ENCODE measurements around the gene INF2.
A peak's percentile ranks its signal among the peaks of the same experiment; 100 is the strongest.

Gene INF2

GRCh38 chr14:104706733-104707607 is 17.6 kb downstream of the INF2 start:
- TF ChIP-seq TEAD4 (IDR thresholded peaks at IDR 0.05) (no peak), CEBPB (IDR thresholded peaks at IDR 0.05) (no peak), MAX (IDR thresholded peaks at IDR 0.05) (no peak), ZBTB7A (IDR thresholded peaks at IDR 0.05; ENCODE audit: low read depth) (no peak), YY1 (IDR thresholded peaks at IDR 0.05; ENCODE audit: low read depth) (no peak), REST (IDR thresholded peaks at IDR 0.05; ENCODE audit: low read depth) (no peak), CREB1 (IDR thresholded peaks at IDR 0.05; ENCODE audit: low read depth) (no peak), EP300 (IDR thresholded peaks at IDR 0.05; ENCODE audit: borderline replicate concordance) (no peak), TCF12 (IDR thresholded peaks at IDR 0.05; ENCODE audit: low read depth) (no peak), TAF1 (IDR thresholded peaks at IDR 0.05; ENCODE audit: low read depth) (no peak), FOXM1 (IDR thresholded peaks at IDR 0.05; ENCODE audit: borderline replicate concordance, low read depth) (no peak), EGR1 (IDR thresholded peaks at IDR 0.05) (no peak), NFIC (IDR thresholded peaks at IDR 0.05) (no peak), RAD21 (IDR thresholded peaks at IDR 0.05; ENCODE audit: low read depth) (no peak)

GRCh38 chr14:104707608-104708595 is 18.5 kb downstream of the INF2 start:
- TF ChIP-seq EP300 (IDR thresholded peaks at IDR 0.05; ENCODE audit: borderline replicate concordance) (no peak), TCF12 (IDR thresholded peaks at IDR 0.05; ENCODE audit: low read depth) (no peak), ZBTB7A (IDR thresholded peaks at IDR 0.05; ENCODE audit: low read depth) (peak; percentile 59; the same call in 1 of the 2 replicates)

GRCh38 chr14:104708606-104709268 is 19.3 kb downstream of the INF2 start:
- TF ChIP-seq RAD21 (IDR thresholded peaks at IDR 0.05; ENCODE audit: low read depth), result peak; percentile 88
- TF ChIP-seq TAF1 (IDR thresholded peaks at IDR 0.05; ENCODE audit: low read depth), result no peak; the same call in 1 of the 2 replicates

- TF ChIP-seq MAX (IDR thresholded peaks at IDR 0.05), result no peak
- TF ChIP-seq ZBTB7A (IDR thresholded peaks at IDR 0.05; ENCODE audit: low read depth), result no peak
Observed at GRCh38 chr14:104709387-104710039, 20.1 kb downstream of the INF2 start.

- TF ChIP-seq ZBTB7A (IDR thresholded peaks at IDR 0.05; ENCODE audit: low read depth) (no peak), EP300 (IDR thresholded peaks at IDR 0.05; ENCODE audit: borderline replicate concordance) (no peak), MAX (IDR thresholded peaks at IDR 0.05) (no peak), FOXM1 (IDR thresholded peaks at IDR 0.05; ENCODE audit: borderline replicate concordance, low read depth) (no peak), EGR1 (IDR thresholded peaks at IDR 0.05) (no peak), RAD21 (IDR thresholded peaks at IDR 0.05; ENCODE audit: low read depth) (no peak), CEBPB (IDR thresholded peaks at IDR 0.05) (no peak), CREB1 (IDR thresholded peaks at IDR 0.05; ENCODE audit: low read depth) (no peak), YY1 (IDR thresholded peaks at IDR 0.05; ENCODE audit: low read depth) (no peak), TEAD4 (IDR thresholded peaks at IDR 0.05) (no peak), TCF12 (IDR thresholded peaks at IDR 0.05; ENCODE audit: low read depth) (no peak), USF1 (IDR thresholded peaks at IDR 0.05) (no peak), REST (IDR thresholded peaks at IDR 0.05; ENCODE audit: low read depth) (no peak), NFIC (IDR thresholded peaks at IDR 0.05) (no peak), TAF1 (IDR thresholded peaks at IDR 0.05; ENCODE audit: low read depth) (no peak)
Observed at GRCh38 chr14:104710071-104710735, 20.8 kb downstream of the INF2 start.

Data from Ishikawa (cell line).